ENCODE measurements around the gene APOBEC3C.
"Not testable (repeated sequence)": the region's sequence is repeated elsewhere in the genome, so short reads cannot be mapped to it uniquely, and the experiment has no call there.

Gene APOBEC3C

GRCh38 chr22:38981992-38982927 lies 31.8 kb upstream of the APOBEC3C start, which contains the start of gene APOBEC3B:
Gene APOBEC3B, plus strand, starts transcription at chr22:38982347. Its CDS starts 107 bp downstream, at chr22:38982454.
- peak; percentile 84 for DNase-seq (ENCODE audit: low spot score)

DNA sequence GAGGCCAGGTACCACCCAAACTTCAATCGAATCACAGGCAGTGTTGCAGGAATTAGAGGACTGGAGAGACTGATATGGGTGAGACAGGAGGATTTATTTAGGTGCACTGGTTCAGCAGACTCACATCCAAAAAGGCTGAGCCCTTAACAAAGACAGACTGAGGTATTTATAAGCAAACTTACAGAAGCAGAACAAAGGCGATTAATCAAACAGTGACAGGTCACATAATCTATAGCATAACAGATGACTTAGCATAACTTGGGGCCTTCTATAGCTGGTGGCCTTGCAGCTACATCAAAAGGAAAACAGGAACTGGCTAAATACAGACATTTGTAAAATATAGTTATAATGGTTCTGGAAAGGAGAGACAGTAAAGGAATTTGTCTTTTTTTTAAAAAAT lies 29.8 kb upstream of the APOBEC3C start:
- no peak for DNase-seq (ENCODE audit: low spot score)

GRCh38 chr22:38984784-38985757 lies 29.0 kb upstream of the APOBEC3C start:
- DNase-seq (ENCODE audit: low spot score): not testable (repeated sequence)

DNA sequence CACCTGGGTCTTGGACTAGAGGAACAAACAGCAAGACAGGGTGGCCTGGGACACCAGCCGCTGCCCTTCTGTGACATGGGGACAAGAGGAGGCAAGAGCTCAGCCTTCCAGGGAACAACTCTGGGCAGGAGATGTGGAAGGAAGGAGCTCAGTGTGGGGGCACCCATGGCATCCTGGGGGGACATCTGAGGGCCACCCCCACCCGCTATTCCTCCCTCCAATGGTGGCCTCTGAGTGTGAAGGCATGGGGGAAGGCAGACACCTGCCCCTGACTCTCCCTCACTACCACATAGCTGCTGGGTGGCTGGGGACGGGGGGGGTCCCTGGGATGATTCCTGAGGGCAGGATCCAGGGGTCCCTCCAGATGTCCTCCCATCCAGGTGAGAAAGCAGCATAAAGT lies 27.4 kb upstream of the APOBEC3C start:
- no peak for DNase-seq (ENCODE audit: low spot score)

DNA sequence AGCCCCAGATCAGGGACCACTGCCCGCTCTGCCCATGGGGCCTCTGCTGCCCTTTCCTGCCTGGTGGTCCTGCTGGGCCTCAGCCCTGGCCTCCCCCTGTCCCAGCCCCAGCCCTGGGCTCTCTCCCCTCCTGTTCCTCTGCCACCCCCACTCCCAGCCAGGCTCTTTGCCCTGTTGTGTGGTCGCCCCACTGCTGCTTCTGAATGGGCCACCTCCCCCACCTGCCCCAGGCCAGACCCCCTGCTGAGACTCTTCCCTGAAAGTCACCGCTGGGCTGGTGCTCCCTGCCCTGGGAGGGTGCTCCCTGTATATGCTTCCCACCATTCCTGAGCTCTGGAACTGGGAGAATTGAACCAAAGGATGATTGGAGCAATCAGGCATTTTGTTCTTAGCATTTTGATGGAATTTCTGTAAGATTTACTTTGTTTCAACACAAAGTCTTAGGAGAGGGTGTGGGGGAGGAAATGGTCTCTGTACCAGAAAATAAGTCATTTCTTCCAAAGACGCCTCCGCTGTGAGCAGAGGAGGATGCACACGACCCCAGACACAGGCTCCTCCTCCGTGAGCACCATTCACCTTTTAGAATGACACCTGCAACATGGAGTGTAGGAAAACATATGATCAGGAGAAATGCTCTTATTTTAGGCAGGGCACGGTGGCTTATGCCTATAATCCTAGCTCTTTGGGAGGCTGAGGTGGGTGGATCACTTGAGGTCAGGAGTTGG lies 26.7 kb upstream of the APOBEC3C start:
- DNase-seq (ENCODE audit: low spot score): no peak

- DNase-seq (ENCODE audit: low spot score): no peak
Observed at GRCh38 chr22:38989466-38989865, 24.6 kb upstream of the APOBEC3C start.

DNA sequence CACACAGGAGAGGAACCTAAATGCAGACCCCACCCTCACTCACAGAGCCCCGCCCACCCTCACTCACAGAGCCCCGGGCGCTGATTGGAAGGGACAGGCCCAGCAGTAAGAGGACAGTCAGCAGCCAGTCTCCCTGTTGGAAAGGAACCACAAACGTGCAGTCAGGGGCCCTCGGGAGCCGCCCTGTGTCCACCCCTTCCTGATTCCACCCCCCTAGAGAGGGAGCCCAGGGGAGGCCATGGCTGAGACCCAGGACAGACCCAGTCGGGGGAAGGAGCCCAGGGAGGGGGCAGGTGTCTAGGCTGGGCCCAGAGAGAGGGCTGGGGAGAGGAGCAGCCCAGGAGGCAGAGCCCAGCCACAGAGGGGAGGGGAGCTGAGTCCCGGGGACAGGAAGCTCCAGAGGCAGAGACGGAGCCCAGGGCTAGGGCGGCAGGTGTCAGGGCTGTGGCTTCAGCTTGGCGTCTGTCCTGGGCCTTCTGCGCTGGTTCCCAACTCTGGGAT lies 21.1 kb upstream of the APOBEC3C start:
- not testable (repeated sequence) for DNase-seq (ENCODE audit: low spot score)

- no peak for DNase-seq (ENCODE audit: low spot score)
Observed at GRCh38 chr22:38996105-38996504, 18.0 kb upstream of the APOBEC3C start.

DNA sequence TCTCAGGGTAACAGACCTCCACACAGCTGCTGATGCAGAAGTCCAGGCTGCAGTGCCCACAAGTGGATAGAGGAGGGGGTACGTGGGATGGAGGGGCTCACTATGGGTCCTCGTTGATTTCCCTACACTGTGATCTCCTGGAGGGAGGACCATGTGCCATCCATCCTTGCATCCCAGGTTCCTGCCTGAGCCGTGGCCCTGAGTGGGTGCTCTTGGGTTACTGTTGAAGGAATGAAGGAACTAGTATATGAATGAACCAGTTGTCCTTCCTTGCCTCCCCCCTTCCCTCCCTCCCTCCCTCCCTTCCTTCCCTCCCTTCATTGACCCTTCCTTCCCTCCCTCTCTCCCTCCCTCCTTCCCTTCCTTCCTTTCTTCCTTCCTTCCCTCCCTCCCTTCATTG lies 16.5 kb upstream of the APOBEC3C start:
- no peak for DNase-seq (ENCODE audit: low spot score)

DNA sequence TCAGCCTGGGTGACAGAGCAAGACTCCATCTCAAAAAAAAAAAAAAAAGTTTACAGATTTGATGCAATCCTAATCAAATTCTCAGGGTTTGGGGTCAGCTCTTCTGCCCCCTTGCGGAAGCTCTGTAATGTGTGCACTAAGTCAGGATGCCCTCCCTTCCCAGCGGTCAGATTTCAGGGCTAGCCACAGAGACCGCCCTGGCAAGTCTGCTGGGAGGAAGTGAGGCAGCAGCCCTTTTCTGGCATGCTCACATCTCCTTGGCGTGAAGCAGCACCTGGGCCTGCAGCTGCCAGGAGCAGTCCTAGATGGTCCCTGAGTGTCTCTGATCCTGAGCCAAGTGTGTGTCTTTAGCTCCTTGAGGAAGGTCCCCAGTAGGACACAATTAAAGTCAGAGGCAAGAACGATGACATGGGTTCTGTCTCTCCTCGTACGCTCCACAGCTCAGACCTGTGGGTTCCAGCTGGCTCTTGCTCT lies 10.9 kb upstream of the APOBEC3C start:
- peak; percentile 77 for DNase-seq (ENCODE audit: low spot score)

- no peak for DNase-seq (ENCODE audit: low spot score)
Observed at GRCh38 chr22:39007177-39007576, 6.9 kb upstream of the APOBEC3C start.

DNA sequence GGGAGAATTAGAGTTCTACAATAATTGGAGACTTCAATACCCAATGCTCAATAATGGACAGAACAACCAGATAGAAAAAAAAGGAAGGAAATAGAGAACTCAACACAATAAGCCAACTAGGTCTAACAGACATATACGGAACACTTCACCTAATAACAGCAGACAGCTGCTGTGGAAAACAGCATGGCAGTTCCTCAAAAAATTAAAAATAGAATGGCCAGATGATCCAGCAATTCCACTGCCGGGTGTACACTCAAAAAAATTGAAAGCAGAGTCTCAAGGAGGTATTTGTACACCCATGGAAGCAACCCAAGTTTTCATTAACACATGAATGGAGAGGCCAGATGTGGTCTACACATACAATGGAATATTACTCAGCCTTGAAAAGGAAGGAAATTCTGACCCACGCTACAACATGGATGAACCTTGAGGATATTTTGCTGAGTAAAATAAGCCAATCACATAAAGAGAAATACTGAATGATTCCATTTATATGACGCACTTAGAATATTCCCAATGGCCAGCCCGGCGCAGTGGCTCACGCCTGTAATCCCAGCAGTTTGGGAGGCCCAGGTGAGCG lies 5.7 kb upstream of the APOBEC3C start:
- DNase-seq (ENCODE audit: low spot score): not testable (repeated sequence)

- no peak for DNase-seq (ENCODE audit: low spot score)
Observed at GRCh38 chr22:39010946-39011345, 3.1 kb upstream of the APOBEC3C start.

DNA sequence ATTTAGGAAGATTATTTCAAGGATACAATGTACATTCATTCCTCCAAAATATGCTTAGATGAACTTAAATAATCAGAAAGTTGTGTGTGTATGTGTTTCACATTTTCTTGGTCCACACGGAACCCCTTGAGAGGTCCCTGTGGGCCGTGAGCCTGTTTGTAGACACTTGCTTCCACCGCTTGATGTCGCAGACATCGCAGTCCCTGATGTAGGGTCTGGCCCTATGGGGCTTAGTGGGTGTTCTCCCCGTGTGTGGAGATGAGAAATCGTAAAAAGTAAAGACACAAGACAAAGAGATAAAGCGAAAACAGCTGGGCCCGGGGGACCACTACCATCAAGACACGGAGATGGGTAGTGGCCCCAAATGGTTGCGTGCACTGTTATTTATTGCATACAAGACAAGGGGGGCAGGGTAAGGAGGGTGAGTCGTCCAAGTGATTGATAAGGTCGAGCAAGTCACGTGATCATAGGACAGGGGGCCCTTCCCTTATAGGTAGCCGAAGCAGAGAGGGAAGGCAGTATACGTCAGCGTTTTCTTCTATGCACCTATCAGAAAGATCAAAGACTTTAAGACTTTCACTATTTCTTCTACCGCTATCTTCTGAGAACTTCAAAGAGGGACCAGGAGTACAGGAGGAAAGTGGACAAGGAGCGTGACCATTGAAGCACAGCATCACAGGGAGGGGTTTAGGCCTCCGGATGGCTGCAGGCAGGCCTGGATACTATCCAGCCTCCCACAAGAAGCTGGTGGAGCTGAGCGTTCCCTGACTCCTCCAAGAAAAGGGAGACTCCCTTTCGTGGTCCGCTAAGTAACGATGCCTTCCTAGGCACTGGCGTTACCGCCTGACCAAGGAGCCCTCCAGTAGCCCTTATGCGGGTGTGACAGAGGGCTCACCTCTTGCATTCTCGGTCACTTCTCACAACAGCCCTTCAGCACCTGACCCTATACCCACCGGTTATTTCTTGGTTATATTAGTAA lies 1.2 kb upstream of the APOBEC3C start:
- no peak for DNase-seq (ENCODE audit: low spot score)

DNA sequence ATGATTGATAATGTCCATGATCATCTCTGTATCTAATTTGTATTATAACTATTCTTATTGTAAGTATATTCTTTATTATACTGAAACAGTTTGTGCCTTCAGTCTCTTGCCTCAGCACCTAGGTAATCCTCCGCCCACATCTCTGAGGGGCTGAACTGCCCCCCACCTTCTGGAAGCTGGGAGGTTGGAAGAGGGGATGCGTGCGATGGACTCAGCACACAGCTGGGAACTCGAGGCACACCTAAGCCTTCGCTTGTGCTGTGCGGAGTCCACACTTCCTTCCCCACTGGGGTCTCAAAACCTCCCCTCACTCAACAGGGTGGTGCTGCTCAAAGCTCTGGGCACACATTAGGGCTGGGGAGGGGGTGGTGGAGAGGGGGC lies 506 bp upstream of the APOBEC3C start:
- not testable (repeated sequence) for DNase-seq (ENCODE audit: low spot score)

DNA sequence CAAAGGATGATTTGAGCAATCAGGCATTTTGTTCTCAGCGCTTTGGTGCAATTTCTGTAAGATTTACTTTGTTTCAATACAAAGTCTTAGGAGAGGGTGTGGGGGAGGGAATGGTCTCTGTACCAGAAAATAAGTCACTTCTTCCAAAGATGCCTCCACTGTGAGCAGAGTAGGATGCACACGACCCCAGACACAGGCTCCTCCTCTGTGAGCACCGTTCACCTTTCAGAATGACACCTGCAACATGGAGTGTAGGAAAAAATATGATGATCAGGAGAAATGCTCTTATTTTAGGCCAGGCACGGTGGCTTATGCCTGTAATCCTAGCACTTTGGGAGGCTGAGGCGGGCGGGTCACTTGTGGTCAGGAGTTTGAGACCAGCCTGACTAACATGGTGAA lies 665 bp downstream of the APOBEC3C start:
- not testable (repeated sequence) for DNase-seq (ENCODE audit: low spot score)

- no peak for DNase-seq (ENCODE audit: low spot score)
Observed at GRCh38 chr22:39016592-39016991, 2.5 kb downstream of the APOBEC3C start.

- no peak for DNase-seq (ENCODE audit: low spot score)
Observed at GRCh38 chr22:39017596-39018365, 3.7 kb downstream of the APOBEC3C start.

GRCh38 chr22:39020021-39020651 lies 6.1 kb downstream of the APOBEC3C start:
- not testable (repeated sequence) for DNase-seq (ENCODE audit: low spot score)
